Measurements from ENCODE around the gene LRRC42.
"Not testable (repeated sequence)": the region's sequence is repeated elsewhere in the genome, so short reads cannot be mapped to it uniquely, and the experiment has no call there.

Gene LRRC42

GRCh38 chr1:54001591-54001990 is 55.4 kb downstream of the LRRC42 start:
- CTCF ChIA-PET = no interaction called here
- Histone ChIP-seq H3K4me1 (ENCODE audit: control insufficient read depth, insufficient read depth, low read length) (peaks cover 2% of the 10 kb centered on the region; the same call in 1 of the 2 replicates), H3K36me3 (ENCODE audit: control insufficient read depth in 2 of 2, insufficient read depth in 1 of 2, low read length in 2 of 2) (no peaks in the 10 kb centered on the region), H3K4me3 (ENCODE audit: low read depth, low read length) (no peak overlapping the region), H3K9me3 (ENCODE audit: control insufficient read depth, insufficient read depth, low read depth, low read length) (no peaks in the 10 kb centered on the region), H3K27ac (ENCODE audit: extremely low read depth, low read depth, low read length) (no peak overlapping the region)
- POLR2A ChIA-PET = no interaction called here
- 0 out of 2 replicates have a peak, but pooled peaks have one; percentile 6 for TF ChIP-seq SCRT2 (tag by site-specific recombination; IDR thresholded peaks at IDR 0.05)
- no peak for TF ChIP-seq REPIN1 (tag by site-specific recombination; IDR thresholded peaks at IDR 0.05; ENCODE audit: low read depth)
- no peak for TF ChIP-seq ZNF501 (tag by site-specific recombination; IDR thresholded peaks at IDR 0.05)
- 0 out of 2 replicates have a peak, but pooled peaks have one; percentile 22 for TF ChIP-seq SCRT1 (tag by site-specific recombination; IDR thresholded peaks at IDR 0.05; ENCODE audit: borderline replicate concordance)
- no peak for TF ChIP-seq ZNF211 (tag by site-specific recombination; IDR thresholded peaks at IDR 0.05; ENCODE audit: low read depth)

- no peaks in the 10 kb centered on the region for H3K36me3 ChIP-seq (ENCODE audit: control insufficient read depth in 2 of 2, insufficient read depth in 1 of 2, low read length in 2 of 2)
- no peaks in the 10 kb centered on the region for H3K9me3 ChIP-seq (ENCODE audit: control insufficient read depth, insufficient read depth, low read depth, low read length)
- H3K27ac ChIP-seq (ENCODE audit: extremely low read depth, low read depth, low read length) = no peak overlapping the region
- TF ChIP-seq ZNF624 (tag by site-specific recombination; IDR thresholded peaks at IDR 0.05) (no peak), ZNF639 (tag by site-specific recombination; IDR thresholded peaks at IDR 0.05) (no peak), ZNF837 (tag by site-specific recombination; IDR thresholded peaks at IDR 0.05) (no peak), ZNF692 (tag by site-specific recombination; IDR thresholded peaks at IDR 0.05) (no peak), ZBTB21 (tag by site-specific recombination; IDR thresholded peaks at IDR 0.05) (no peak), ZNF121 (tag by site-specific recombination; IDR thresholded peaks at IDR 0.05) (no peak), ZNF169 (tag by site-specific recombination; IDR thresholded peaks at IDR 0.05) (no peak), ZNF211 (tag by site-specific recombination; IDR thresholded peaks at IDR 0.05; ENCODE audit: low read depth) (no peak), ZBTB7A (tag by site-specific recombination; IDR thresholded peaks at IDR 0.05; ENCODE audit: low read depth) (no peak), HOXD13 (CRISPR knock-in tag; IDR thresholded peaks at IDR 0.05; ENCODE audit: borderline replicate concordance) (no peak)
- ChIA-PET POLR2A (interaction anchor here (1.2 kb wide), 1 partner anchor 12 kb away, joined by 3 read pairs; no protein-coding TSS in a partner anchor), CTCF (interaction anchor here (1.6 kb wide), 1 partner anchor 55 kb away, joined by 3 read pairs; no protein-coding TSS in a partner anchor)
- no peak overlapping the region for H3K4me3 ChIP-seq (ENCODE audit: low read depth, low read length)
- H3K4me1 ChIP-seq (ENCODE audit: control insufficient read depth, insufficient read depth, low read length) = peaks cover 2% of the 10 kb centered on the region; the same call in 1 of the 2 replicates
These were observed 56.5 kb downstream of the LRRC42 start for GRCh38 chr1:54002544-54003248.

GRCh38 chr1:54003249-54003646 is 57.1 kb downstream of the LRRC42 start:
- ChIA-PET CTCF (interaction anchor here (0.7 to 1.6 kb wide), 2 partner anchors 56 to 244 kb away, joined by 3 read pairs; no protein-coding TSS in a partner anchor), POLR2A (interaction anchor here (1.2 kb wide), 1 partner anchor 12 kb away, joined by 3 read pairs; no protein-coding TSS in a partner anchor)
- Histone ChIP-seq H3K4me3 (ENCODE audit: low read depth, low read length) (no peak overlapping the region), H3K27ac (ENCODE audit: extremely low read depth, low read depth, low read length) (no peak overlapping the region), H3K9me3 (ENCODE audit: control insufficient read depth, insufficient read depth, low read depth, low read length) (no peaks in the 10 kb centered on the region), H3K4me1 (ENCODE audit: control insufficient read depth, insufficient read depth, low read length) (peaks cover 2% of the 10 kb centered on the region; the same call in 1 of the 2 replicates), H3K36me3 (ENCODE audit: control insufficient read depth in 2 of 2, insufficient read depth in 1 of 2, low read length in 2 of 2) (no peaks in the 10 kb centered on the region)
- TF ChIP-seq FEZF1 (tag by site-specific recombination; IDR thresholded peaks at IDR 0.05) (peak; percentile 87), ZBTB8A (tag by site-specific recombination; IDR thresholded peaks at IDR 0.05) (no peak)

GRCh38 chr1:54003750-54004480 is 57.8 kb downstream of the LRRC42 start:
- H3K9me3 ChIP-seq (ENCODE audit: control insufficient read depth, insufficient read depth, low read depth, low read length); H3K27ac ChIP-seq (ENCODE audit: extremely low read depth, low read depth, low read length); H3K36me3 ChIP-seq (ENCODE audit: control insufficient read depth in 2 of 2, insufficient read depth in 1 of 2, low read length in 2 of 2); H3K4me3 ChIP-seq (ENCODE audit: low read depth, low read length); H3K4me1 ChIP-seq (ENCODE audit: control insufficient read depth, insufficient read depth, low read length): not testable (repeated sequence)
- POLR2A ChIA-PET = interaction anchor here (1.2 kb wide), 1 partner anchor 11 kb away, joined by 3 read pairs; no protein-coding TSS in a partner anchor
- CTCF ChIA-PET = interaction anchor here (0.7 to 1.6 kb wide), 2 partner anchors 56 to 245 kb away, joined by 3 read pairs; no protein-coding TSS in a partner anchor
